Activated T-cell treated with anti-CD3 and anti-CD28 coated beads, Interleukin-2, amount 50 U/mL, for 4 hours (primary cell): ENCODE results near the gene LONRF3. TPM values are rescaled to one million over a fixed set of nuclear protein-coding genes. Genes with fewer than 3 reads are reported as not detected.
"Not testable (repeated sequence)": the region's sequence is repeated elsewhere in the genome, so short reads cannot be mapped to it uniquely, and the experiment has no call there.

Source experiments
- ATAC-seq, 2 donors: fragments of 200-7000 bp; cut with Tn5 transposase; one replicate each; pipeline ENCODE4 v1.10.0; 2021
- DNase-seq: peaks from one replicate; pipeline ENCODE4 v3.0.0-alpha.2; 2020
- H3K27me3 Mint-ChIP-seq: one replicate; pipeline ENCODE4 v1.8.0; 2021; ENCODE audit warnings: low read depth, mixed read lengths
- H3K36me3 Mint-ChIP-seq: one replicate; pipeline ENCODE4 v1.8.0; 2022; ENCODE audit warnings: mixed read lengths; ENCODE audit not compliant: insufficient read depth
- H3K4me1 Mint-ChIP-seq: one replicate; pipeline ENCODE4 v1.8.0; 2021; ENCODE audit warnings: low read depth, mixed read lengths
- H3K4me3 Mint-ChIP-seq: one replicate; pipeline ENCODE4 v1.8.0; 2021; ENCODE audit warnings: mild to moderate bottlenecking, moderate library complexity, mixed read lengths
- H3K9me3 Mint-ChIP-seq: one replicate; pipeline ENCODE4 v1.8.0; 2021; ENCODE audit warnings: mixed read lengths
- total RNA-seq, 3 donors: library from RNA; stranded (reverse); gene quantifications; one replicate each; pipeline ENCODE4 v1.2.1, GENCODE V29; 2021

The LONRF3 gene
- total RNA-seq, 3 donors from 2014 or later, result 5.8 to 7.3 (median 7.1) TPM

GRCh38 chrX:118974908-118975671 is 672 bp downstream of the LONRF3 start:
- Mint-ChIP-seq H3K27me3 (peaks cover 8% of the 10 kb centered on the region), H3K4me3 (peak overlapping the region; percentile 86), H3K36me3 (no peaks in the 10 kb centered on the region), H3K4me1 (peaks cover 15% of the 10 kb centered on the region), H3K9me3 (no peaks in the 10 kb centered on the region)
- peak; percentile 37 for DNase-seq
- peak; percentile 64 to 68 for ATAC-seq

GRCh38 chrX:118975831-118976598 is 1.6 kb downstream of the LONRF3 start:
- Mint-ChIP-seq H3K36me3 (peaks cover 5% of the 10 kb centered on the region), H3K9me3 (no peaks in the 10 kb centered on the region), H3K4me1 (peaks cover 15% of the 10 kb centered on the region), H3K4me3 (peak overlapping the region; percentile 86), H3K27me3 (peaks cover 5% of the 10 kb centered on the region)
- DNase-seq (peak; percentile 73), ATAC-seq (peak; percentile 49 to 50)

- Mint-ChIP-seq H3K4me1 (peaks cover 15% of the 10 kb centered on the region), H3K4me3 (peak overlapping the region; percentile 86), H3K9me3 (no peaks in the 10 kb centered on the region), H3K36me3 (peaks cover 5% of the 10 kb centered on the region), H3K27me3 (peaks cover 5% of the 10 kb centered on the region)
- ATAC-seq (no peak), DNase-seq (peak; percentile 9)
Measured at GRCh38 chrX:118976599-118977340, 2.4 kb downstream of the LONRF3 start.

GRCh38 chrX:118977424-118977823 is 3.0 kb downstream of the LONRF3 start:
- no peak for ATAC-seq
- H3K9me3 Mint-ChIP-seq, result no peaks in the 10 kb centered on the region

GRCh38 chrX:118978451-118978850 is 4.0 kb downstream of the LONRF3 start:
- no peaks in the 10 kb centered on the region for H3K9me3 Mint-ChIP-seq
- peaks cover 9% of the 10 kb centered on the region for H3K36me3 Mint-ChIP-seq
- H3K4me3 Mint-ChIP-seq, result no peak overlapping the region
- peaks cover 13% of the 10 kb centered on the region for H3K4me1 Mint-ChIP-seq
- no peaks in the 10 kb centered on the region for H3K27me3 Mint-ChIP-seq
- ATAC-seq, result no peak
- DNase-seq, result no peak

More at GRCh38 chrX:118977424-118977823, 3.0 kb downstream of the LONRF3 start:
- DNase-seq, result no peak
- Mint-ChIP-seq H3K27me3 (peaks cover 5% of the 10 kb centered on the region), H3K36me3 (peaks cover 5% of the 10 kb centered on the region), H3K4me1 (peaks cover 15% of the 10 kb centered on the region), H3K4me3 (peak overlapping the region; percentile 86)

GRCh38 chrX:118980761-118981160 is 6.3 kb downstream of the LONRF3 start:
- Mint-ChIP-seq H3K36me3 (peaks cover 16% of the 10 kb centered on the region), H3K4me3 (no peak overlapping the region), H3K9me3 (no peaks in the 10 kb centered on the region), H3K4me1 (peaks cover 10% of the 10 kb centered on the region), H3K27me3 (no peaks in the 10 kb centered on the region)
- no peak for DNase-seq
- no peak for ATAC-seq

- ATAC-seq (no peak), DNase-seq (no peak)
- Mint-ChIP-seq H3K36me3 (peaks cover 17% of the 10 kb centered on the region), H3K9me3 (no peaks in the 10 kb centered on the region), H3K4me1 (no peaks in the 10 kb centered on the region), H3K27me3 (no peaks in the 10 kb centered on the region), H3K4me3 (no peak overlapping the region)
Measured at GRCh38 chrX:118983513-118983912, 9.1 kb downstream of the LONRF3 start.

- H3K4me1 Mint-ChIP-seq, result peaks cover 23% of the 10 kb centered on the region
- H3K27me3 Mint-ChIP-seq, result no peaks in the 10 kb centered on the region
- ATAC-seq (no peak), DNase-seq (no peak)
- H3K36me3 Mint-ChIP-seq, result peaks cover 21% of the 10 kb centered on the region
- H3K9me3 Mint-ChIP-seq, result no peaks in the 10 kb centered on the region
- no peak overlapping the region for H3K4me3 Mint-ChIP-seq
Measured at GRCh38 chrX:118988911-118989310, 14.5 kb downstream of the LONRF3 start.

GRCh38 chrX:118989886-118990285 is 15.5 kb downstream of the LONRF3 start:
- DNase-seq (no peak), ATAC-seq (no peak)
- no peaks in the 10 kb centered on the region for H3K27me3 Mint-ChIP-seq
- H3K9me3 Mint-ChIP-seq, result no peaks in the 10 kb centered on the region
- peaks cover 30% of the 10 kb centered on the region for H3K4me1 Mint-ChIP-seq
- no peak overlapping the region for H3K4me3 Mint-ChIP-seq
- peaks cover 14% of the 10 kb centered on the region for H3K36me3 Mint-ChIP-seq

- peaks cover 17% of the 10 kb centered on the region for H3K36me3 Mint-ChIP-seq
- DNase-seq, result no peak
- peaks cover 37% of the 10 kb centered on the region for H3K4me1 Mint-ChIP-seq
- H3K27me3 Mint-ChIP-seq, result no peaks in the 10 kb centered on the region
- no peak overlapping the region for H3K4me3 Mint-ChIP-seq
- H3K9me3 Mint-ChIP-seq, result no peaks in the 10 kb centered on the region
- ATAC-seq, result no peak
Measured at GRCh38 chrX:118990512-118991227, 16.3 kb downstream of the LONRF3 start.

GRCh38 chrX:118992441-118993121 is 18.2 kb downstream of the LONRF3 start:
- Mint-ChIP-seq H3K36me3 (peaks cover 17% of the 10 kb centered on the region), H3K4me1 (peaks cover 37% of the 10 kb centered on the region), H3K4me3 (peak overlapping the region; percentile 3)
- not testable (repeated sequence) for ATAC-seq, DNase-seq, H3K9me3 Mint-ChIP-seq, H3K27me3 Mint-ChIP-seq

- ATAC-seq (no peak), DNase-seq (no peak)
- Mint-ChIP-seq H3K4me1 (peaks cover 27% of the 10 kb centered on the region), H3K4me3 (no peak overlapping the region), H3K27me3 (no peaks in the 10 kb centered on the region), H3K36me3 (no peaks in the 10 kb centered on the region), H3K9me3 (no peaks in the 10 kb centered on the region)
Measured at GRCh38 chrX:119003462-119003861, 29.0 kb downstream of the LONRF3 start.

GRCh38 chrX:119004920-119005524 is 30.6 kb downstream of the LONRF3 start:
- peaks cover 1% of the 10 kb centered on the region for H3K36me3 Mint-ChIP-seq
- ATAC-seq (peak; percentile 69 to 89), DNase-seq (peak; percentile 43)
- H3K4me3 Mint-ChIP-seq, result no peak overlapping the region
- peaks cover 21% of the 10 kb centered on the region for H3K4me1 Mint-ChIP-seq
- no peaks in the 10 kb centered on the region for H3K27me3 Mint-ChIP-seq
- no peaks in the 10 kb centered on the region for H3K9me3 Mint-ChIP-seq
